HepG2 (cell line): ENCODE results near the gene SERINC2. TPM values are rescaled to one million over a fixed set of nuclear protein-coding genes. Genes with fewer than 3 reads are reported as not detected.

Experiments used
- ATF3 ChIP-seq: sonication (generic); formaldehyde crosslinking; IDR thresholded peaks from 2 replicates; pipeline ENCODE4 v1.4.0; 2020; ENCODE audit warnings: missing genetic modification reagents
- HMGXB4 ChIP-seq, 2 experiments: sonication (generic) in 1 of 2; formaldehyde crosslinking in 1 of 2; IDR thresholded peaks; 2 replicates each; pipeline versions ENCODE4 v1.4.0 to v1.6.1; 2018 to 2020; ENCODE audit warnings: missing genetic modification reagents in 2 of 2, borderline replicate concordance in 1 of 2, low read depth in 1 of 2, mild to moderate bottlenecking in 1 of 2, missing biosample characterization in 1 of 2
- HNF4G ChIP-seq, 2 experiments: sonication (generic) in 1 of 2; formaldehyde crosslinking in 1 of 2; IDR thresholded peaks; 2 replicates each; pipeline versions ENCODE4 v1.4.0 to v1.6.1; 2011 to 2020; ENCODE audit warnings: borderline replicate concordance in 2 of 2, low read depth in 2 of 2, mild to moderate bottlenecking in 2 of 2, low read length in 1 of 2, missing genetic modification reagents in 1 of 2, moderate library complexity in 1 of 2
- HNRNPL ChIP-seq: fragments of 200-400 bp; formaldehyde crosslinking; IDR thresholded peaks from 2 replicates; pipeline ENCODE4 v1.6.1; 2017; ENCODE audit warnings: mild to moderate bottlenecking, low read depth, low read length
- IKZF4 ChIP-seq: sonication (generic); formaldehyde crosslinking; IDR thresholded peaks from 2 replicates; pipeline ENCODE4 v1.5.1; 2020; ENCODE audit warnings: borderline replicate concordance, mild to moderate bottlenecking, low read depth, missing genetic modification reagents; ENCODE audit errors: not compliant biosample characterization
- JUNB ChIP-seq: sonication (generic); formaldehyde crosslinking; IDR thresholded peaks from 2 replicates; pipeline ENCODE4 v1.8.0; 2022; ENCODE audit warnings: missing genetic modification reagents, mild to moderate bottlenecking, borderline replicate concordance
- MED13 ChIP-seq: sonication (generic); formaldehyde crosslinking; IDR thresholded peaks from 2 replicates; pipeline ENCODE4 v1.5.0; 2020; ENCODE audit warnings: missing genetic modification reagents
- NFE2 ChIP-seq: sonication (generic); formaldehyde crosslinking; IDR thresholded peaks from 2 replicates; pipeline ENCODE4 v1.4.0; 2020; ENCODE audit warnings: missing genetic modification reagents
- PPARG ChIP-seq: conservative IDR thresholded peaks from 2 replicates; pipeline ENCODE4 v1.6.1; 2016; ENCODE audit warnings: missing biosample characterization, missing genetic modification reagents
- RAD21 ChIP-seq: fragments of 450-650 bp; formaldehyde crosslinking; IDR thresholded peaks from 2 replicates; pipeline ENCODE4 v1.5.0; 2020; ENCODE audit warnings: mild to moderate bottlenecking
- SAFB2 ChIP-seq: sonication (generic); formaldehyde crosslinking; IDR thresholded peaks from 2 replicates; pipeline ENCODE4 v1.5.1; 2020; ENCODE audit warnings: missing genetic modification reagents, low read depth, mild to moderate bottlenecking, borderline replicate concordance
- SMAD1 ChIP-seq: sonication (generic); formaldehyde crosslinking; IDR thresholded peaks from 2 replicates; pipeline ENCODE4 v1.4.0; 2020; ENCODE audit warnings: missing genetic modification reagents, low read depth, mild to moderate bottlenecking, borderline replicate concordance
- SOX6 ChIP-seq, 2 experiments: fragments of 450-650 bp in 1 of 2; sonication (generic) in 1 of 2; formaldehyde crosslinking in 1 of 2; IDR thresholded peaks; 2 replicates each; pipeline versions ENCODE4 v1.4.0 to v1.6.1; 2017 to 2020; ENCODE audit warnings: antibody characterized with exemption in 1 of 2, mild to moderate bottlenecking in 1 of 2, missing genetic modification reagents in 1 of 2
- SPEN ChIP-seq: sonication (generic); formaldehyde crosslinking; IDR thresholded peaks from 2 replicates; pipeline ENCODE4 v1.5.1; 2020; ENCODE audit warnings: low read depth, mild to moderate bottlenecking, missing genetic modification reagents
- TEAD2 ChIP-seq: sonication (generic); formaldehyde crosslinking; IDR thresholded peaks from 2 replicates; pipeline ENCODE4 v1.9.0; 2021; ENCODE audit warnings: missing genetic modification reagents
- TFAP4 ChIP-seq: sonication (generic); IDR thresholded peaks from 2 replicates; pipeline ENCODE4 v1.6.1; 2016; ENCODE audit warnings: low read depth, borderline replicate concordance
- THAP11 ChIP-seq: IDR thresholded peaks from 2 replicates; pipeline ENCODE4 v1.6.1; 2016; ENCODE audit warnings: missing biosample characterization, missing genetic modification reagents
- XRCC5 ChIP-seq: fragments of 200-400 bp; formaldehyde crosslinking; optimal IDR thresholded peaks from 2 replicates; pipeline ENCODE3; 2017; ENCODE audit warnings: mild to moderate bottlenecking, low read length
- ZBTB46 ChIP-seq: sonication (generic); formaldehyde crosslinking; IDR thresholded peaks from 2 replicates; pipeline ENCODE4 v1.4.0; 2020; ENCODE audit warnings: mild to moderate bottlenecking, missing genetic modification reagents, borderline replicate concordance
- ZFP90 ChIP-seq: sonication (generic); formaldehyde crosslinking; IDR thresholded peaks from 2 replicates; pipeline ENCODE4 v1.8.0; 2022; ENCODE audit warnings: missing genetic modification reagents, mild to moderate bottlenecking, inconsistent platforms, borderline replicate concordance
- ZFY ChIP-seq: sonication (generic); formaldehyde crosslinking; IDR thresholded peaks from 2 replicates; pipeline ENCODE4 v1.4.0; 2020; ENCODE audit warnings: missing genetic modification reagents
- ZKSCAN8 ChIP-seq: IDR thresholded peaks from 2 replicates; pipeline ENCODE4 v1.6.1; 2016; ENCODE audit warnings: borderline replicate concordance, missing genetic modification reagents, missing compliant biosample characterization
- ZNF660 ChIP-seq: sonication (generic); formaldehyde crosslinking; IDR thresholded peaks from 2 replicates; pipeline ENCODE4 v1.5.1; 2020; ENCODE audit warnings: mild to moderate bottlenecking, low read depth, missing genetic modification reagents, borderline replicate concordance
- ZNF891 ChIP-seq: sonication (generic); formaldehyde crosslinking; IDR thresholded peaks from 2 replicates; pipeline ENCODE4 v1.5.0; 2020; ENCODE audit warnings: mild to moderate bottlenecking, missing genetic modification reagents
- polyA plus RNA-seq, 8 experiments: library from polyadenylated mRNA; depleted of rRNA in 3 of 8; stranded (reverse) in 7 of 8; unstranded in 1 of 8; fragments of >200 nt; fragmentation: Illumina TruSeq in 4 of 8; extraction: Trizol in 4 of 8; gene quantifications; 2 replicates each; pipeline versions ENCODE4 v1.2.1 to v1.2.3, GENCODE V29; 2011 to 2016; ENCODE audit warnings: low read depth in 4 of 8, missing spikeins in 1 of 8, mixed read lengths in 1 of 8; ENCODE audit not compliant: insufficient read depth in 1 of 8
- total RNA-seq, 5 experiments: library from RNA; depleted of rRNA; stranded (reverse); fragments of >200 nt; fragmentation: Illumina TruSeq; extraction: Trizol; gene quantifications; 2 replicates each; pipeline ENCODE4 v1.2.3, GENCODE V29; 2016; ENCODE audit warnings: low read depth in 1 of 5

SERINC2 gene
- total and polyA plus RNA-seq, 2 of the 13 experiments (the other 11 are each of a cell fraction or from before 2014, with no cell fraction given): 4.8 to 126 TPM

- no peak for TF ChIP-seq PPARG (CRISPR knock-in tag)
- no peak for TF ChIP-seq XRCC5
- no peak for TF ChIP-seq NFE2 (CRISPR knock-in tag)
- TF ChIP-seq SOX6 (IDR thresholded peaks at IDR 0.05): no peak
- TF ChIP-seq SOX6 (CRISPR knock-in tag; IDR thresholded peaks at IDR 0.05): 0 out of 2 replicates have a peak, but pooled peaks have one; percentile 21
- no peak for TF ChIP-seq TFAP4
- TF ChIP-seq ZBTB46 (CRISPR knock-in tag): no peak
- TF ChIP-seq IKZF4 (CRISPR knock-in tag): no peak
- TF ChIP-seq HNF4G (IDR thresholded peaks at IDR 0.05; ENCODE audit: borderline replicate concordance, low read depth, low read length): no peak
- no peak for TF ChIP-seq HNF4G (CRISPR knock-in tag; IDR thresholded peaks at IDR 0.05; ENCODE audit: borderline replicate concordance, low read depth)
- TF ChIP-seq ZKSCAN8: 0 out of 2 replicates have a peak, but pooled peaks have one; percentile 23
- TF ChIP-seq HNRNPL: no peak
- TF ChIP-seq ZFP90 (CRISPR knock-in tag): no peak
- TF ChIP-seq SAFB2 (CRISPR knock-in tag): 0 out of 2 replicates have a peak, but pooled peaks have one; percentile 24
- peak; percentile 48 for TF ChIP-seq SPEN
- TF ChIP-seq ZNF660 (CRISPR knock-in tag): no peak
- TF ChIP-seq ZNF891 (CRISPR knock-in tag): no peak; the same call in 1 of the 2 replicates
- TF ChIP-seq JUNB (CRISPR knock-in tag): no peak
- no peak for TF ChIP-seq ATF3 (CRISPR knock-in tag)
- peak; percentile 30; the same call in 1 of the 2 replicates for TF ChIP-seq THAP11 (CRISPR knock-in tag)
- no peak for TF ChIP-seq HMGXB4 (CRISPR knock-in tag; IDR thresholded peaks at IDR 0.05; ENCODE audit: borderline replicate concordance in 1 of 2, low read depth in 1 of 2)
- no peak for TF ChIP-seq TEAD2 (CRISPR knock-in tag)
- TF ChIP-seq ZFY (CRISPR knock-in tag): no peak
- TF ChIP-seq MED13 (CRISPR knock-in tag): no peak
- no peak for TF ChIP-seq RAD21 (CRISPR knock-in tag)
- TF ChIP-seq SMAD1 (CRISPR knock-in tag): no peak
These were observed 39.7 kb upstream of the SERINC2 start, which contains the start of gene FABP3 (continued) for GRCh38 chr1:31373056-31373896.
